HG03432 (cell line): ENCODE measurements around the gene GNA15.

Experiments used
- ATAC-seq: cut with Tn5 transposase; IDR thresholded peaks from one replicate; pipeline ENCODE4 v1.9.1; 2021; ENCODE audit warnings: mild to moderate bottlenecking, moderate library complexity; ENCODE audit not compliant: unreplicated experiment

The GNA15 gene

DNA sequence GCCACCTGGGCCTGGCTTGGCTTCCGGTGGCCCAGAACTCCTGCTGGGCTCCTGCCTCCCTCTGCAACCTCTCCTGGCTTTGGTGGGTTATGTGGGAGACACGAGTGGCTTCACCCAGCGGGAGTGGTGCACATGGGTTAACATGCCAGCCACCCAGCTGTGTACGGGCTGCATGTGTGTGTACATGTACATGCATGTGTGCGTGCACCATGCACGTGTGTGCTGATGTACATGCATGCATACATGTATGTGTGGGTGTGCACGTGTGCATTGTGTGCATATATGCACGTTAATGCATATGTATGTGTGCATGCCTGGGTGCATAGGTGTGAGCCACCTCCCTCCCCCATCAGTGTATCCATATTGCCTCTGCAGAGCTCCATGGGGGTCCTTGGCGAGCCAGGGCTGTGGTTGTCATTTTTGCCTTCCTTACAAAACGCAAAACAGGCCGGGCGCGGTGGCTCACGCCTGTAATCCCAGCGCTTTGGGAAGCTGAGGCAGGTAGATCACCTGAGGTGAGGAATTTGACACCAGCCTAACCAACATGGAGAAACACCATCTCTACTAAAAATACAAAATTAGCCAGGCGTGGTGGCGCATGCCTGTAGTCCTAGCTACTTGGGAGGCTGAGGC, 29.2 kb upstream of the GNA15 start:
- no peak for ATAC-seq

DNA sequence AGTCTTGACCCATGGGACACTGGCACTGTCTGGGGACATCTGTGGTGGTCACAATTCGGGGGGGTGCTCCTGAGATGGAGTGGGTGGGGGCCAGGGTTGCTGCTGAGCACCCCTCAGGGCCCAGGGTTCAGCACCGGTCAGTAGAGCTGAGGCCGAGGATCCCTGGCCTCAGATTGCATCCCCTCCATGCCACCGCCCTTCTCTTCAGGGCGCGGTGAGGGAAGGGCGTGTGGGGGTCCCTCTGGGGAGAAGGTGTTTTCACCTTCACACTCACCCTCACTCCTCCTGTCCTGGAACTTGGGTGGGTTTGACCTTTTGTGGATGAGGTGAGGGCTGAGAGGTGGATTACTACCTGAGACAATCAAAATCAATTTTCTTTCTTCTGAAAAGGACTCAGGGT, 28.2 kb upstream of the GNA15 start:
- ATAC-seq = no peak

GRCh38 chr19:3108775-3109174, 27.1 kb upstream of the GNA15 start:
- no peak for ATAC-seq

DNA sequence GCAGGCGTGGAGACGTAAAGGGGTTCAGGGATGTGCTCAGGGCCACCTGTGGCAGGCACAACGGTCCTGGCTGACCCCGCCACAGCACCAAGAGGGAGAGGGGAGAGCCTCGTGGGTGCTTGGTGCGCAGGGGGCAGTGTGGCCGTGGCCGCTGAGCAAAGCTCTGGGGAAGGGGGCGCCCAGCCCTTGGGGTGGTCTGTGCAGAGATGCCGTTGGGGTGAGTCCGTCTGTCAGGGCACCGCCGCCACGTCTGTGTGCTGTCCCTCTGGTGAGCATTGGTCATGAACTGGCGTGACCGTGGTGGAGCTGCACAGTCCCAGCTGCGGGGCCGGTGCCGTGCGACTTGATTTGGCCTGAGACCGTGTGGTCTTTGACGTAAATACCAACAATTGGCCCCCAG, 26.3 kb upstream of the GNA15 start:
- ATAC-seq = no peak

GRCh38 chr19:3110126-3110825, 25.6 kb upstream of the GNA15 start:
- ATAC-seq = no peak

- ATAC-seq = no peak
Observed at GRCh38 chr19:3111586-3112247, 24.1 kb upstream of the GNA15 start.

DNA sequence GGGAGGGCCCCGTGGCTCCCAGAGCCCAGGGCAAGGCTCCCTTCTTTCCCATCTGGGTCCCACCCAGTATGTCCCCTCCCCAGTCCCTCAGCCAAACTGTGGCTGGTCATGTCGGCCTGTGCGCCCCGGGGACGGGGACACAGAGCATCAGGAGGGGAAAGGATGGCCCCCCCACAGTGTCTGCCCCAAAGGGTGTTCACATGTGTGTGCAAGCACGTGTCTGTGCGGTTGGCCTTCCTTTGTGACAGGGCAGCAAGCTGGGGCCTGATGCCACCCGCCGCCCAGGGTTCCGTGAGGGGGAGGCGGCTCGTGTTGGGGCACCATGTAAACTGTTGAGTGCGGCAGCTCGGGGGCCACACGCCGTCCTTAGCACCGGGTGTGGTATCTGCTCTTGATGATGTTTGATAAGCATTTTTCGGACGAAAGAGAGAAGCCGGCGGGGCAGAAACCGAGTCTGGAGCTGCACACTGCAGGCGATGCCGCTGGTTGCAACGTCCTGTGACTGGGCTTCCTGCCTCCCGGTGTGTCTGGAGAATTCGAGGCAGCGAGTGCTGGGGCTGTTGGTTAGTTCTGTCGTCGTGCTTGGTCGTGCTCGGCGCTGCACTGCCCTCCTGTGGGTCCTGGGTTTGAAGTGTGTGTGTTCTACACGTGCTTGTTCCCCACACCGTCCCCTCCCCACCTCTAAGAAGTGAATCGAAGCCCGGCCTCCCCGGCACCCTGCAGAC, 23.3 kb upstream of the GNA15 start:
- no peak for ATAC-seq

DNA sequence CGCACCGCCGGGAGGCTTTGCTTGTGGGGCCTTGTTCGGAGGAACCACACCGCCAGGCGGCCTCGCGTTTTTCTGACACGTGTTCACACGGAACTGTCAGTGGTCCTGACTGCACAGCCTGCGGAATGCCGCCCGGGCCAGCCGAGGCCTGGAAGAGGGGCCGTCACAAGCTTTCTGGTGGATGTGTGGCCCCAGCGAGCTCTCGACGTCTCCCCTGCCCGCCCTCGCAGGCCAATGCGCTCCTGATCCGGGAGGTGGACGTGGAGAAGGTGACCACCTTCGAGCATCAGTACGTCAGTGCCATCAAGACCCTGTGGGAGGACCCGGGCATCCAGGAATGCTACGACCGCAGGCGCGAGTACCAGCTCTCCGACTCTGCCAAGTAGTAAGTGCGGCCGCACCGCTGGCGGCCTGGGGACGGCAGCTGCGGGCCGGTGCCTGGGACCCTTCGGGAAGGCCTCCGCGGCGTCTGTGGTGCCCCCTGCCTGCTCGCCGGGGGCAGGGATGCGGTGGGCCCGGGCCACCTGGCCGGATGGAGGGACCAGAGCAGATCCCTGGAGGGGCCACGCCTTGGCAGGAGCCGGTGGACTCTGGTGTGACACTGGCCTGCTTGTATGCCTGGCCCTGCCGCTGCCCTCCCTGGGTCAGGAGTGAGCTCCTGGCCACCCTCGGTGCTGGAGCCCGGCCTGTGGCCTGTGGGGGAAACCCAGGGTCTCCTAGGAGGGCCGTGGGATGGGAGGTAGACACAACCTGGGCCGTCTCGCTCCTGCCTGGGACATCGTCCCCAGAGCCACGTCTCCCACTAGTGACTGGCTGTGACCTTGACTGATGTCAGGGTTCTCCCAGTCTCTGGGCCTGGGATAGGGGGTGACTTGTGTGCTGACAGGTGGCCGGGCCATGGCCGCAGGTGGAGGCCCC, 22.5 kb upstream of the GNA15 start:
- no peak for ATAC-seq

DNA sequence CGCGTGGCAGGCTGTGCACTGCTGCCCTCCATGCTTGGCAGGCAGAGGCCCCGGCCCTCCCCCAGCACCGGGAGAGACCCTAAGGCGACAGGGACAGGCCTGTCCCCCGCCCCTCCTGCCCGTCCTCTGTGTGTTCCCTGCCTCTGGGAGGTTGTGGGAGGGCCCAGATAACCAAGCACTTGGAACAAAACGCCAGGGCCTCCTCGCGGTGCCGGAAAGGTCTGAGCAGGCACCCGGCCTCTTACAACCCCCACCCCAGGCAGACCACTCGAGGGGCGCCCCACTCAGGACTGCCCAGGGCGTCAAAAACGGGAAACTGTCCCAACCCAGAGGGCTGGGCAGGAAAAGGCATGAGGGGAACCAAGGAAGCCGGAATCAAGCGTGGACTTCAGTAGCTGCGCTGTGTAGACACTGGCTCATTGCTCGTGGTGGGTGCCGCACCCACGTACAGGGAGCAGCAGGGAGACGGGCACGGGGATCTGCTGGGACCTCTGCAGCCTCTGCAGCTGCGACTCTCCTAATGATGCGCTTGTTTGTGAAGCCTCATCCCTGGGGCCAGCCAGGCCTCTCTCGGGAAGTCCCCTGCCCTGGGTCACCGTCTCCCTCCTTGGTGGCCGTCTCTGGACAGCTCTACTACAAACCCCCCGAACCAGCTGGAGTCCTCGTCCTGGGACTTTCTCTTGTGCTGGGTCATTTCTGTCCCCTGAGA, 21.7 kb upstream of the GNA15 start:
- ATAC-seq = no peak

DNA sequence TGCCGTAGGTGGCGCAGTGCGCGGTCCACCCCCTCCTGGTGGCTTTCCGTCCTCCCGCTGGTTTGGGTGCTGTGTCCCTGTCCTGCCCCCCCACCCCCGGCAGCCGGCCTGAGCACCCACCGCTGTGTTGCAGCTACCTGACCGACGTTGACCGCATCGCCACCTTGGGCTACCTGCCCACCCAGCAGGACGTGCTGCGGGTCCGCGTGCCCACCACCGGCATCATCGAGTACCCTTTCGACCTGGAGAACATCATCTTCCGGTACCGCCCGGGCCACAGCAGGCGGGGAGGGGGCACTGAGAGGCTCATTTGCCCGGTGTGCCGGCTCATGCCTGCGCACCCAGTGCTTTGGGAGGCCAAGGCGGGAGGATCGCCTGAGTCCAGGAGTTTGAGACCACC, 21.0 kb upstream of the GNA15 start:
- ATAC-seq = no peak

DNA sequence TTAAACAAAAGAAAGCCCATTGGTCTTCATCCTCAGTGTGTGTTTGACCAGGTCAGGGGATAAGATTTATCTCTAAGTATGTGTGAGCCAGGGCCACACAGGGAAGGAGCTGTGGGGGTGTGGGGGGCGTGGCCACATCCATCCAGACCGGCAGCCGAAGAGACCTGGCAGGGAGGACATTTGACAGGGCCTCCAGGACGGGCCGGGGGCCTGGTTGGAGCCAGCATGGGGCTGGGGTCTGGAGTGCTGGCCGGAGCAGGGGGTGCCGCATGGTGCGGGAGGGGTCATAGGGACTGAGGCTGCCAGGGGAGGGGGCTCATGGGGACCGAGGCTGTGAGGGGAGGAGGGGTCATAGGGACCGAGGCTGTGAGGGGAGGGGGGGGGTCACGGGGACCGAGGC, 20.4 kb upstream of the GNA15 start:
- ATAC-seq = no peak

DNA sequence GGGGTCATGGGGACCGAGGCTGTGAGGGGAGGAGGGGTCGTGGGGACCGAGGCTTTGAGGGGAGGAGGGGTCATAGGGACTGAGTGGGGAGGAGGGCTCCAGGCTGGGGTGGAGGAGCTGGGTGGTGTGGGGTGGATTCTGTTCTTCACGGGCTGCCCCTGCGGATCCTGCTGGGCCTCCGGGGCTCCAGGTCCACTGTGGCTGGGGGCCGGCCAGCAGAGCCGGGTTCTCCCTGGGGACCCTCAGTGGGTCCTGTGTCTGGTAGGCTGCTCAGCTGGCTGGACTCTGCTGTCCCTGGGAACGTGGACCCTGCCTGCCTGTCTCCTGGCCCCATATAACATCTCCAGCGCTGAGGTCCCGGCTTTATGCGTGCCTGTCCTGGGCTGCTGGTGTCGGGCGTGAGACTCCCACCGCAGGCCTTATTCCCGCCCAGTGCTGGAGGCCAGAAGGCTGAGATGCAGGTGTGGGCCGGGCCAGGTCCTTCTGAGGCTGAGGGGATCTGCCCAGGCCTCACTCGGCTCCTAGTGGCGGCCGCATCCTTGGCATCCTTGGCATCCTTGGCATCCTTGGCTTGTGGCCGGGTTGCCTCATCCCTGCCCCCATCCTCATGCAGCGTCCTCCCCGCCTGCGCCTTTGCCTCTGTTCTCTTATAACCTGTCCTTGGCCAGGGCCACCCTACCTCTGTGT, 19.8 kb upstream of the GNA15 start:
- ATAC-seq = no peak

GRCh38 chr19:3116621-3117020, 19.2 kb upstream of the GNA15 start:
- no peak for ATAC-seq

- ATAC-seq = no peak
Observed at GRCh38 chr19:3117716-3118115, 18.1 kb upstream of the GNA15 start.

DNA sequence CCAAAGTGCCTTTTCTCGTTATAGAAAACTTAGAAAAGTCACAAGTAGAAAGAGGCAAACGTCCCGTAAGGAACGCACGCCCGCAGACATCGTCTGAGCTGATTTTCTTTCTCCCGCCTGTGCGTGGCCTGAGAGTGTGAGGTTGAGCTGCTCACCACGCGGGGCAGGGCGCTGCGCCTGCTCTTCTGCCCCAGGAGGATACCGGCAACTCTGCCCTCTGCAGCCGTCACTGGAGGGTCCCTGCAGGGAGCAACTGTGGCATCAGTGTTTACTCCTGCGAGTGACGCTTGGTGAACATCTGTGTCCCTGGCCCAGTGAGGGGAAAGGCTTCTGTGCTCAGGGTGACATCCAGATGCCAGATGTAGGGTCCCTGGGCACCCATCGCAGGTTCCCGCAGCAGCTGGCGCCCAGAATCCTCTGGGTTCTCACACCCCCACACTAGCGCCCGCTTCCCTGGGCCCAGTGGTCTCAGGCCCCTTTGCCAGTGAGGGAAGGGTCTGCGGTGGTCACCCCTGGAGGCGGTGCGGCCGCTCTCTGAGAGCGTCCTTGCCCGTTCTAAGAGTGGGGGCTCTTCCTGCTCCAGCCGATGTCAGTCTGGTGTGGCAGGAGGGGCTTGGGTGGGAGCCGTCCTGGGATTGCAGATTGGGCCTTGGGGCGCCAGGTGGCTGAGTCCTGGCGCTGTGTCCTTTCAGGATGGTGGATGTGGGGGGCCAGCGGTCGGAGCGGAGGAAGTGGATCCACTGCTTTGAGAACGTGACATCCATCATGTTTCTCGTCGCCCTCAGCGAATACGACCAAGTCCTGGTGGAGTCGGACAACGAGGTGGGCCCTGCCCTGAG, 17.4 kb upstream of the GNA15 start:
- ATAC-seq = no peak

- ATAC-seq = no peak
Observed at GRCh38 chr19:3119071-3119595, 16.7 kb upstream of the GNA15 start.

GRCh38 chr19:3119693-3120380, 16.0 kb upstream of the GNA15 start:
- ATAC-seq = no peak
